HG02870 (cell line): ENCODE data around the gene ANKS1B.

Experiments
- ATAC-seq: cut with Tn5 transposase; IDR thresholded peaks from one replicate; pipeline ENCODE4 v1.9.1; 2021; ENCODE audit warnings: mild to moderate bottlenecking, moderate library complexity; ENCODE audit not compliant: unreplicated experiment

ANKS1B gene

GRCh38 chr12:99493197-99493596 is 491.5 kb downstream of the ANKS1B start:
- no peak for ATAC-seq

DNA sequence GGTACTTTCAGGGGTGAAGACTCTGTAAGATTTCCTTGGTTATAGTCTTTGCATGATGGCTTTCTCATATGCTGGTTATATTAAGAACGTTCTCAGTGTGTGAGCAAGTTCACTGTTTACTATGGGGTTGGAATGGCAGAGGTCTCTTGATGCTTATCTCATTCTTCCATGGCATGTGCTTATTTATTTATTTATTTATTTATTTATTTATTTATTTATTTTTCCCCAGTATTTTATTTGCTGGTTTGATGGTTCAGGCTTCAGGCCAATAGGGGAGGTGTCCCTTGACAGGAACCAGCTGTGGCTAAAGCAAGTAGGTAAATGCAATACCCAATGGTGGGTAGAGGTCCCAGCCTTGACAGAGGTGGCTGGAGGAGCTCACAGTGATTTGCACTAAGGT is 498.5 kb downstream of the ANKS1B start:
- no peak for ATAC-seq

DNA sequence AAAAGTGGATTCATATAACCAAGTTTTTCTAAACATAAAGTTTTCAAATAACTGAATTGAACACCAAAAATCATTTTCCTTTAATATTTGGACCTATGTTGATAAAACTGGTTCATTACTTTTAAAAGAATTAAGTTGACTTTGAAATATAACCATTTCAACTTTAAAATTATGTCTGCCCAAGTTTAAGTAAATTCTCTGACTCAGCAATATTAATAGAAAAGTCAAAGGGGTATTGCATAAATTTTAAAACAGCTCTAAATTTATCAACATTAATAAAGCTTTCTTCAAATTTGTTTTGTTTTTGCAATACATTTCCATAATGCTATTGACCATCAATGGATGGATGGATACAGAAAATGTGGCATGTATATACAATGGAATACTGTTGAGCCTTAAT is 505.6 kb downstream of the ANKS1B start:
- no peak for ATAC-seq

DNA sequence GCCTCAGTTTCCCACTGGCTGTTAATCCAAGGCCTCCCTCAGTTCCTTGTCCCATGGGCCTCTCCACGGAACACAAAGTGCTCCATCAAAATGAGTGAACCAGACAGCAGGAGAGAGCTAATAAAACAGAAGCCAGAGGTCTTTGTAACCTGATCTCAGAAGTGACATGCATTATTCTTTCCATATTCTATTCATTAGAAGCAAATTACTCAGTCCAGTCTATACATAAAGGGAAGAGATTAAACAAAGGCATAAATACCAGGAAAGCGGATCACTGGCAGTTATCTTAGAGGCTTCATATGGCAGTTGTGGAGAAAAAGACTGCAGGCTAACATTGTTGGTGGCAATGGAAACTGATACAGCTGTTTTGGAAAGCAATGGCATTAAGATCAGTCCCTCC is 507.8 kb downstream of the ANKS1B start:
- no peak for ATAC-seq

DNA sequence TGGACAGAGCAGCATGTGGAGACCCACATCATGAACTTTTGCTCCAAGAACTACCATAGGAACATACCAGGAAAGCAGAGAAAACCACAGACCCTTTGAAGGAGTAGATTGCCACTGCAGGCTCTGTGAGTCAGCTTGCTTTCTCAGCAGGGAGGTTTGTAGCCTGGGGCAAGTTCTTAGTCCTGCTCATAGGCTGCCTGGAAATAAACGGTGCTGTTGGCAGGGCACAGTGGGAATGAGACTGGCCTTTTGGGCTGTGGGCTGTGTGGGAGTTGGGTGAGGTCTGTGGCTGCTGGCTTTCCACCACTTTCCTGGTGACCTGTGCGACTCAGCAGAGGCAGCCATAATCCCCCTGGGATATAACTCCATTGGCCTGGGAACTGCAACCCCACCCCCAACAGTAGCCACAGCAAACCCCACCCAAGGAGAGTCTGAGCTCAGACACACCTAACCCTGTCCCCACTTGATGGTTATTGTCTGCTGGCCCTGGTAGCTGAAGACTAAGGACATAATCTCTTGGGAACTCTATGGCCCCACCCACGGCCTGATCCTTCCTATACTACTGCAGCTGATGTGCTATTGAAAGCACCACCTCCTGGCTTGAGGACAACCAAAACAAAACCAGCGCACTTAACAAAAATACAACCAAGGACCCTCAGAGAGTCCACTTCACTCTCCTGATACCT is 529.2 kb downstream of the ANKS1B start:
- peak; percentile 19 for ATAC-seq

DNA sequence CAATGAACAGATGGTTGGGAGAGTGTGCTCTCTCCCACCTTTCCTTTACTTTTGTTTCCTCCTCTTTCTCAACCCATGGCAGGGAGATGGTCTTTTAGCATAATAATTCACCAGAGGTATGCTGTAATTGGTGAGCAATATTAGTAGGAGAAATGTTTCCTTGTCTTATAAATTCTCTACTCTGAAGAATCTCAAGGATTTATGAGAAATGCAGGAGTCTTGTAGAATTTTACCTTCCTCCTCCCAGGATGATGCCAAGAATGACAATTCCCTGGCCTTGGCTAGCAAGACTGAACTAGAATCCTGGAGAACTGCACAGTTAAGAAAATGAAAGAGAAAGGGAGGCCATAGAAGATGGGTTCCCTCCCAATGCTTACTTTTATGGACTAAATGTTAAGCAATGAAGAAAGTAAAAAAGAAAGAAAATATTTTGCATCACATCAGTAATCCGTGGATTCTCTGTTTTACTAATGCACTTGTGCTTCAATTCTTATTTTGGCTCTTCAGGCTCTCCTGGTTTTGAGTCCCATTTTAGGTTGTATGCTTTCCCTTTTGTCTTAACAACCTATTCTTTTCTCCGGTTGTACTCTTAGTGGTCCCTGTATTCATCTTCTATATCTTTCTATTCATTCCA is 530.1 kb downstream of the ANKS1B start:
- peak; percentile 58 for ATAC-seq

- ATAC-seq: peak; percentile 50
Observed at GRCh38 chr12:99453836-99454538, 530.7 kb downstream of the ANKS1B start.

DNA sequence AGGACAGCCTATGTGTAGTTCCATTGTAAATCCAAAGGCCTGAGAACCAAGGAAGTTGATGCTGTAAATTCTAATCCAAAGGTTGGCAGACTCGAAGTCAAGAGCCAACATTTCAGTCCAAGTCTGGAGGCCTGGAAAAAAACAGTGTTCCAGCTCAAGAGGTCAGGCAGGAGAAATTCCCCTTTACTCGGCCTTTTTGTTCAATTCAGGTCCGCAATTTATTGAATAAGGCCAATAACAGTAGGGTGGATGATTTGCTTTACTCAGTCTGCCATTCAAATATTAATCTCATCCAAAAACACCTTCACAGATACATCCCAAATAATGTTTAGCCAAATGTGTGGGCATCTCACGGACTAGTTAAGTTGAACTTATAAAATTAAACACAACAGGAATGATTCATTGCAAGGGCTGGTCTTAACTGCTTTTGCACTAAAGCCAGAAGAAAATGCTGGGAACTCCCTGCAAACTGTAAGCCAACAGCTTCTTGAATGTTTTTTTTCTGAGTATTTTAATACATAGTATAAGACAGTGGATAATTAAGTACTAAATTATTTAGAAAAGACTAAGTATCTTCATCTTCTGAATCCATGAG is 534.6 kb downstream of the ANKS1B start:
- ATAC-seq: no peak

GRCh38 chr12:99444859-99445316 is 539.8 kb downstream of the ANKS1B start:
- ATAC-seq: no peak

DNA sequence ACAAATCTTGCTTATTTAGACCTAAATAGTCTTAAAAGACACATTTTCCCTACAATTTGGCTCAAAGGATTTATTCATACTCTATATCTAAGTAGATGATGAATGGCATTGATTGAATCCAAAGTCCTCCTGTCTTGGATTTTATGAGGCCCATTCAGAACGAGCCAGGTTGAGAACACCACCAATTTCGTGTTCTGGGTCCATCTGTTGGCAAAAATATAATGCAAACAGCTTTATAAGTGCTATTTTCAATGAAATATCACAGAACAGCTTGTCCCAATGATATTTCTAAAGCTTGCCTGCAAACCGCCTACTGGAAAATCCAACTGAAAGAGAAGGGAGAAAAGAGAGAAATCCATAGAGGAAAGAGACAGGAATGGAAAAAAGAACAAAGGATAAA is 542.0 kb downstream of the ANKS1B start:
- no peak for ATAC-seq

- ATAC-seq: no peak
Observed at GRCh38 chr12:99439399-99439798, 545.3 kb downstream of the ANKS1B start.

- peak; percentile 100 for ATAC-seq
Observed at GRCh38 chr12:99436584-99436983, 548.2 kb downstream of the ANKS1B start.

DNA sequence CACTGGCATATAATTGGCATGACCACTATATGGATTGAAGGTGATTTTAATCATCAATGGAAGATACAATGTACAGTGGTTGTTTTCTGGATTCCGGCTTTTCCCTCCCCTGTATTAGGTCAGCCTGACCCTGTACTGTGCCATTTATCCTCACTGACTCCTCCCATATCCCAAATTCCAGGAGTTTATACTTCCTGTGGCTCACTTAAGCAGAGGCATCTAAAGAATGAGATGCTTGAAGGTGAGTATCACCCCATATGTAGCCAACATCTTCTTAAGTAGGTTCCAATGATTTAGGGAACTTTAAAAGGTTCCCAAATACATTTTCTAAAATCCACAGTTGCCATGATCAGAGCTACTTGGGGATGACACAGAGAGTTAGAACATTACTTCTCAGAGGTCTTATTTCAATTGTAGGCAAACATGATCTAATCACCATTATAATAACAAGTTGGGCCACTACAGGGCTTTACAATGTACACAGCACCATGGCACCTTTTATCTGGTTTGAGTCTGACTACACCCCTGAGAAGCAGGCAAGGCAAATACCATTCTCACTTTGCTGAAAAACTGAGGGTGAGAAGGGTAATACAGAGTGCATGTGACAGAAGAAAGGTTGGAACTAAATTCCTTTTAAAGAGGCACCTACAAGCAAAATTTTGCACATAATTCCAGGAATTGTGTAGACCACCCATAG is 549.5 kb downstream of the ANKS1B start:
- ATAC-seq: no peak

DNA sequence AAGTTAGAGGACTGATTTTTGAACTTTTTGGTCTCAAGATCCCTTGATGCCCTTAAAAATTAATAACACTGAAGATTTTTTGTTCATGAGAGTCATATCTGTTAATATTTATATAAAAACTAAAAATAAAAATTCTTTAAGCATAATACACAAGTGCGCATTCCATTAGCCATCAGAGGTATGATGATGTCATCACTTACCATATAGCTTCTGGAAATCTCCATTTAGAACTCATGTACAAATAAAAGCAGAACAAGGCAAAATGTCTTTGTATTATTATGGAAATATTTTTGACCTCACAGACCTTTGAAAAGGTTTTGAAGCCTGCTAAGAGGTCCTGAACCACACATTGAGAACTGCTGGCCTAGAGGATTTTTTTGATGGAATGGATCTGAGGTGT is 551.6 kb downstream of the ANKS1B start:
- no peak for ATAC-seq

GRCh38 chr12:99431203-99431602 is 553.5 kb downstream of the ANKS1B start:
- no peak for ATAC-seq

DNA sequence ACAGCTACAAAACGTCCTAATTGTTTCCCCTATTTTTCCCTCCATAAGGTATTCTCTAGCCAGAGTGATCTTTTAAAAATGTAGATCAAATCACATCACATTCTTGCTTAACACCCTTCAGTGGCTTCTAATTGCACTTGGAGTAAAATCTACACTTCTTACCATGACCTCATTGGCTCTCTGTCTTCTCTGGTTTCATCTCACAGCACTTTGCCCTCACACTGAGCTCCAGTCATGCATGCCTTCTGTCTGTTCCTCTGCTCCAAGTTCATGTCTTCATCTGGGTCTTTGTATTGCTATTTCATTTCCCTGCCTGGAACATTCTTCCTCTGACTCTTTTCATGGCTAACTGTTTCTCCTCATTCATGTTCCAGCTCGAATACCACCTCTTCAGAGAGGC is 557.6 kb downstream of the ANKS1B start:
- peak; percentile 65 for ATAC-seq

- ATAC-seq: no peak
Observed at GRCh38 chr12:99418379-99418778, 566.4 kb downstream of the ANKS1B start.

GRCh38 chr12:99413751-99414150 is 571.0 kb downstream of the ANKS1B start:
- no peak for ATAC-seq

- no peak for ATAC-seq
Observed at GRCh38 chr12:99393763-99394162, 591.0 kb downstream of the ANKS1B start.

- ATAC-seq: no peak
Observed at GRCh38 chr12:99392091-99392850, 592.5 kb downstream of the ANKS1B start.
